Tibial nerve (tissue), 4 donors: ENCODE results near the gene MRPL57. TPM values are rescaled to one million over a fixed set of nuclear protein-coding genes. Genes with fewer than 3 reads are reported as not detected.
"Not testable (repeated sequence)": the region's sequence is repeated elsewhere in the genome, so short reads cannot be mapped to it uniquely, and the experiment has no call there.

Source experiments
- DNase-seq, 2 donors: peaks; one replicate each; pipeline ENCODE4 v3.0.0-alpha.2; 2019; ENCODE audit warnings: low spot score in 2 of 2
- H3K27ac ChIP-seq, 4 donors: fragments of 200-600 bp; sonication (generic) in 3 of 4; one replicate each; pipeline ENCODE4 v1.5.1; 2017 to 2019; ENCODE audit warnings: mild to moderate bottlenecking in 1 of 4
- H3K27me3 ChIP-seq, 2 donors: fragments of 200-600 bp; sonication (generic) in 1 of 2; one replicate each; pipeline versions ENCODE4 v1.5.1 to v1.6.0; 2017 to 2019
- H3K36me3 ChIP-seq, 3 donors: fragments of 200-600 bp; sonication (generic); one replicate each; pipeline ENCODE4 v1.5.1; 2018 to 2019
- H3K4me1 ChIP-seq, 4 donors: fragments of 200-600 bp; sonication (generic) in 3 of 4; one replicate each; pipeline ENCODE4 v1.5.1; 2017 to 2019
- H3K4me3 ChIP-seq, 4 donors: fragments of 200-600 bp; sonication (generic) in 3 of 4; one replicate each; pipeline ENCODE4 v1.5.1; 2017 to 2019; ENCODE audit warnings: mild to moderate bottlenecking in 1 of 4, moderate library complexity in 1 of 4
- H3K9me3 ChIP-seq, 4 donors: fragments of 200-600 bp; sonication (generic) in 3 of 4; one replicate each; pipeline ENCODE4 v1.5.1; 2017 to 2019
- EP300 ChIP-seq, 2 donors: sonication (generic); formaldehyde crosslinking; IDR thresholded peaks; one replicate each; pipeline ENCODE4 v1.6.1; 2017; ENCODE audit warnings: antibody characterized with exemption in 2 of 2, mild to moderate bottlenecking in 1 of 2
- POLR2A ChIP-seq, 2 donors: fragments of 450-650 bp; IDR thresholded peaks; one replicate each; pipeline ENCODE4 v1.6.1; 2017; ENCODE audit warnings: antibody characterized with exemption in 2 of 2, mild to moderate bottlenecking in 2 of 2, moderate library complexity in 2 of 2
- WGBS, 2 donors: methylation state at CpG; one replicate each; pipeline ENCODE4 v1.1.5; 2018; 5-methylcytosine and 5-hydroxymethylcytosine counted together
- total RNA-seq, 4 donors: library from RNA; depleted of rRNA; stranded (reverse); fragments of >200 nt; gene quantifications; one replicate each; pipeline ENCODE4 v1.1.0, GENCODE V29; 2016
- TF ChIP-seq, protein P1 (sequence below), 5 experiments: fragments of 200-600 bp in 3 of 5; fragments of 450-650 bp in 2 of 5; sonication (generic) in 3 of 5; IDR thresholded peaks; one replicate each; pipeline ENCODE4 v1.5.1; 2016 to 2019; ENCODE audit warnings: antibody characterized with exemption in 5 of 5, mild to moderate bottlenecking in 3 of 5, moderate library complexity in 2 of 5

The MRPL57 gene
- total RNA-seq, 4 donors from 2014 or later = 37.8 to 50.5 (median 42.3) TPM

- H3K27ac ChIP-seq = no peak overlapping the region
- no peaks in the 10 kb centered on the region for H3K27me3 ChIP-seq
- H3K4me1 ChIP-seq = peaks cover 0 to 16% (median 2%) of the 10 kb centered on the region in 4 donors
- WGBS, 2 donors = 71 to 79% methylated on average over 5 of the region's 5 CpGs
- DNase-seq = no peak
- no peak overlapping the region for H3K4me3 ChIP-seq
- no peaks in the 10 kb centered on the region for H3K9me3 ChIP-seq
- TF ChIP-seq POLR2A (IDR thresholded peaks at IDR 0.05) = no peak
- peaks cover 0 to 38% (median 0%) of the 10 kb centered on the region in 3 donors for H3K36me3 ChIP-seq
Measured at GRCh38 chr13:21148557-21149258, 27.8 kb upstream of the MRPL57 start.

GRCh38 chr13:21149568-21149967 lies 26.9 kb upstream of the MRPL57 start:
- H3K27ac ChIP-seq = no peak overlapping the region
- no peak for DNase-seq
- H3K27me3 ChIP-seq = no peaks in the 10 kb centered on the region
- no peak overlapping the region for H3K4me3 ChIP-seq
- H3K36me3 ChIP-seq = peaks cover 0 to 34% (median 0%) of the 10 kb centered on the region in 3 donors
- peaks cover 0 to 7% (median 0%) of the 10 kb centered on the region in 4 donors for H3K4me1 ChIP-seq
- no peaks in the 10 kb centered on the region for H3K9me3 ChIP-seq
- 36 to 64% methylated on average over 1 of the region's 1 CpG for WGBS, 2 donors
- TF ChIP-seq EP300 (IDR thresholded peaks at IDR 0.05) (no peak), POLR2A (IDR thresholded peaks at IDR 0.05) (no peak)
- TF ChIP-seq, protein P1, sequence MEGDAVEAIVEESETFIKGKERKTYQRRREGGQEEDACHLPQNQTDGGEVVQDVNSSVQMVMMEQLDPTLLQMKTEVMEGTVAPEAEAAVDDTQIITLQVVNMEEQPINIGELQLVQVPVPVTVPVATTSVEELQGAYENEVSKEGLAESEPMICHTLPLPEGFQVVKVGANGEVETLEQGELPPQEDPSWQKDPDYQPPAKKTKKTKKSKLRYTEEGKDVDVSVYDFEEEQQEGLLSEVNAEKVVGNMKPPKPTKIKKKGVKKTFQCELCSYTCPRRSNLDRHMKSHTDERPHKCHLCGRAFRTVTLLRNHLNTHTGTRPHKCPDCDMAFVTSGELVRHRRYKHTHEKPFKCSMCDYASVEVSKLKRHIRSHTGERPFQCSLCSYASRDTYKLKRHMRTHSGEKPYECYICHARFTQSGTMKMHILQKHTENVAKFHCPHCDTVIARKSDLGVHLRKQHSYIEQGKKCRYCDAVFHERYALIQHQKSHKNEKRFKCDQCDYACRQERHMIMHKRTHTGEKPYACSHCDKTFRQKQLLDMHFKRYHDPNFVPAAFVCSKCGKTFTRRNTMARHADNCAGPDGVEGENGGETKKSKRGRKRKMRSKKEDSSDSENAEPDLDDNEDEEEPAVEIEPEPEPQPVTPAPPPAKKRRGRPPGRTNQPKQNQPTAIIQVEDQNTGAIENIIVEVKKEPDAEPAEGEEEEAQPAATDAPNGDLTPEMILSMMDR (IDR thresholded peaks at IDR 0.05) = no peak

DNA sequence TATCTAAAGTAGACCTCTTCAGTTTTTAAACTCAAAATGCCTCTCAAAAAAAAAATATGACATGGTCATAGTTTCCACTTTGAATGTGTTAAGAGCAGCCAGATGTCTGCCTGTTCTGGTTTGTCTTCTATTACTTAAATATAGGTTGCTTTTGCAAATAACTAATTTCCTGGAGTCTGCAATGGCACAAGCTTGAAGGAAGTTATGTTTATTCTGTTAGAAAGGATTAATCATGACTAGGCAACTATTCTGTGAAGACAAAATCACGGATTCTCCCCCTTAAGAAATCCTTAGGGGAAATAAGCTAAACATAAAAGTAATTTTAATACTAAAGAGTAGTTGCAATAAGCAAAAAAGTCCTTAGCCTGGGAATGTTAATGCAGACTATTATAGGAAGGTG lies 26.4 kb upstream of the MRPL57 start:
- 58 to 62% methylated on average over 1 of the region's 1 CpG for WGBS, 2 donors
- H3K4me1 ChIP-seq = peaks cover 0 to 3% (median 0%) of the 10 kb centered on the region in 4 donors
- TF ChIP-seq, protein P1 (IDR thresholded peaks at IDR 0.05) = no peak
- TF ChIP-seq EP300 (IDR thresholded peaks at IDR 0.05) (no peak), POLR2A (IDR thresholded peaks at IDR 0.05) (no peak)
- H3K27ac ChIP-seq = no peak overlapping the region
- no peaks in the 10 kb centered on the region for H3K27me3 ChIP-seq
- H3K36me3 ChIP-seq = peaks cover 0 to 34% (median 0%) of the 10 kb centered on the region in 3 donors
- H3K9me3 ChIP-seq = no peaks in the 10 kb centered on the region
- no peak overlapping the region for H3K4me3 ChIP-seq
- no peak for DNase-seq

DNA sequence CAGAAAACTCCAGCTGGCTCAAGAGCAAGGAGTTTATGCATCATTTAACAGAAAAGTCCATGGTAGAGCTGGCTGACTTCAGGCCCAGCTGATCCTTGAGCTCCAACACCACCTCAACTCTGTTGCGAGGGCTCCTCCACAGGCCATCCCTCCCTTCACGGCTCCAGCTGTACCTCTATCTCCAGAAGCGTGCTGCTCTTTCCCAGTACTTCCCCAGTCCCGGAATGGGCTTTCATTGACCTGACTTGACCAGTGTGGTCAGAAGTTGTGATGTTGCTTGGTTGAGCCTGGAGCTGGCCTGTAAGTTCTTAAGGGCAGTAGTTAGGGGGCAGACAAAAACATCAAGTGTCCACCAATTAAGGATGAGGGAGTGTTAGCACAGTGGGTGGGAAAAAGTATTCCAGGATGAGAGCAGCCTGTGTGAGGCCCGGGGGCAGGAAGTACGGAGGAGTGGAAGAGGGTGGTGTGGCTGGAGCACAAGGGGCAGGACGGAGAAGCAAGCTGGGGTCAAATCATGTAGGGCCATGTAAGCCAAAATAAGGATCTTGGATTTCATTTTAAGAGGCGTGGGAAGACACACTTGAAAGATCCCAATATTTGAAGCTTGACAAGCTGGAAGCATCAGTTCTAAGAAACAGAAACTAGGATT lies 24.1 kb upstream of the MRPL57 start:
- no peaks in the 10 kb centered on the region for H3K9me3 ChIP-seq
- H3K27me3 ChIP-seq = no peaks in the 10 kb centered on the region
- no peak overlapping the region for H3K4me3 ChIP-seq
- DNase-seq = no peak
- TF ChIP-seq POLR2A (IDR thresholded peaks at IDR 0.05) (no peak), EP300 (IDR thresholded peaks at IDR 0.05) (no peak)
- TF ChIP-seq, protein P1 (IDR thresholded peaks at IDR 0.05) = no peak
- H3K4me1 ChIP-seq = no peaks in the 10 kb centered on the region
- peaks cover 0 to 21% (median 0%) of the 10 kb centered on the region in 3 donors for H3K36me3 ChIP-seq
- 66 to 68% methylated on average over 8 of the region's 8 CpGs for WGBS, 2 donors
- no peak overlapping the region for H3K27ac ChIP-seq

GRCh38 chr13:21164631-21165030 lies 11.8 kb upstream of the MRPL57 start:
- Histone ChIP-seq H3K27ac (no peak overlapping the region), H3K27me3 (no peaks in the 10 kb centered on the region), H3K4me1 (no peaks in the 10 kb centered on the region), H3K36me3 (no peaks in the 10 kb centered on the region), H3K4me3 (no peak overlapping the region), H3K9me3 (no peaks in the 10 kb centered on the region)
- WGBS, 2 donors = 96% methylated on average over 4 of the region's 4 CpGs
- TF ChIP-seq, protein P1 (IDR thresholded peaks at IDR 0.05) = no peak
- TF ChIP-seq EP300 (IDR thresholded peaks at IDR 0.05) (no peak), POLR2A (IDR thresholded peaks at IDR 0.05) (no peak)
- DNase-seq = no peak

GRCh38 chr13:21165606-21166005 lies 10.9 kb upstream of the MRPL57 start:
- 95% methylated on average over 4 of the region's 4 CpGs for WGBS, 2 donors
- not testable (repeated sequence) for H3K4me1 ChIP-seq

More at GRCh38 chr13:21165606-21166005, 10.9 kb upstream of the MRPL57 start:
- H3K27me3 ChIP-seq, H3K27ac ChIP-seq, H3K4me3 ChIP-seq, H3K9me3 ChIP-seq, H3K36me3 ChIP-seq, DNase-seq: not testable (repeated sequence)
